Iris pigment epithelial cell (primary cell): ENCODE data around the gene TSNAXIP1.
"Not testable (repeated sequence)": the region's sequence is repeated elsewhere in the genome, so short reads cannot be mapped to it uniquely, and the experiment has no call there.

Experiments used
- DNase-seq: peaks from one replicate; pipeline ENCODE4 v3.0.0-alpha.2; 2011; ENCODE audit warnings: low read depth

TSNAXIP1 gene

GRCh38 chr16:67862623-67863583, 56.2 kb downstream of the TSNAXIP1 start:
- peak; percentile 18 for DNase-seq

GRCh38 chr16:67864044-67864443, 57.4 kb downstream of the TSNAXIP1 start:
- DNase-seq: not testable (repeated sequence)

GRCh38 chr16:67864594-67864993, 57.9 kb downstream of the TSNAXIP1 start:
- DNase-seq: no peak

GRCh38 chr16:67865318-67865717, 58.6 kb downstream of the TSNAXIP1 start:
- peak; percentile 28 for DNase-seq

GRCh38 chr16:67868290-67868689, 61.6 kb downstream of the TSNAXIP1 start:
- DNase-seq: no peak

GRCh38 chr16:67869653-67870052, 63.0 kb downstream of the TSNAXIP1 start:
- no peak for DNase-seq

- no peak for DNase-seq
Observed at GRCh38 chr16:67871256-67871655, 64.6 kb downstream of the TSNAXIP1 start.

- DNase-seq: no peak
Observed at GRCh38 chr16:67872131-67872630, 65.5 kb downstream of the TSNAXIP1 start.

GRCh38 chr16:67872631-67873434, 66.1 kb downstream of the TSNAXIP1 start, which contains the start of gene EDC4:
EDC4 (plus strand) TSS chr16:67873052; CDS start chr16:67873262, 210 bp downstream.
- DNase-seq: peak; percentile 88

GRCh38 chr16:67873435-67874370, 67.0 kb downstream of the TSNAXIP1 start:
- DNase-seq: no peak

- no peak for DNase-seq
Observed at GRCh38 chr16:67874372-67874771, 67.7 kb downstream of the TSNAXIP1 start.

GRCh38 chr16:67877064-67877463, 70.4 kb downstream of the TSNAXIP1 start:
- DNase-seq: no peak
